Measurements from ENCODE around the gene LY6G6F.

DNA sequence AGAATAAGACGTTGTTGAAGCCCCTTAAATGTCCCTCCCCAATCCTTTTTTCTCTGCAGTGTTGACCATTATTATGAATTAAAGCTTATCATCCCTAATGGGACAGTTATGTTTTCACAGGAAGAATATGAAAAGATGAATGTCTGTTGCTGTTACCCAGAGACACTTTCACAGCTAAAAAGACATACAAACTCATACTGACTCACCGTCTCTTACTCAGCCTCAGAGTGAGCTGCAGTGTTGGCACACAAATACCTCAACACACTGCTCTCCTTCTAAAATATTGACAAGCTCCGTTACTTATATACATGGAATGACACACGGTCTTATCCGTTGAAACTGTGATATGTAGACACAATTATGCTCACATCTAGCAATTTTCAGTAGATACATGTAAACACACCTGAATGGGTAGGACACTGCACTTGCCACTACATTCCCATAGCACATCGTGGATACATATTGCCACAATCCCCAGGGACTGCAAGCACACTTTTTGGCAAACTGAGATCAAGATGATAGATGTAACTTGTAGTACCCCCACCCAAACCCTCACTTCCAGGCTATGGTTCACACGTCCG, 46.2 kb downstream of the LY6G6F start:
- TF ChIP-seq POLR2A (IDR thresholded peaks at IDR 0.05; ENCODE audit: low read depth) (no peak), EP300 (IDR thresholded peaks at IDR 0.05) (no peak), POLR2AphosphoS5 (IDR thresholded peaks at IDR 0.05) (no peak)
- TF ChIP-seq, protein P1, sequence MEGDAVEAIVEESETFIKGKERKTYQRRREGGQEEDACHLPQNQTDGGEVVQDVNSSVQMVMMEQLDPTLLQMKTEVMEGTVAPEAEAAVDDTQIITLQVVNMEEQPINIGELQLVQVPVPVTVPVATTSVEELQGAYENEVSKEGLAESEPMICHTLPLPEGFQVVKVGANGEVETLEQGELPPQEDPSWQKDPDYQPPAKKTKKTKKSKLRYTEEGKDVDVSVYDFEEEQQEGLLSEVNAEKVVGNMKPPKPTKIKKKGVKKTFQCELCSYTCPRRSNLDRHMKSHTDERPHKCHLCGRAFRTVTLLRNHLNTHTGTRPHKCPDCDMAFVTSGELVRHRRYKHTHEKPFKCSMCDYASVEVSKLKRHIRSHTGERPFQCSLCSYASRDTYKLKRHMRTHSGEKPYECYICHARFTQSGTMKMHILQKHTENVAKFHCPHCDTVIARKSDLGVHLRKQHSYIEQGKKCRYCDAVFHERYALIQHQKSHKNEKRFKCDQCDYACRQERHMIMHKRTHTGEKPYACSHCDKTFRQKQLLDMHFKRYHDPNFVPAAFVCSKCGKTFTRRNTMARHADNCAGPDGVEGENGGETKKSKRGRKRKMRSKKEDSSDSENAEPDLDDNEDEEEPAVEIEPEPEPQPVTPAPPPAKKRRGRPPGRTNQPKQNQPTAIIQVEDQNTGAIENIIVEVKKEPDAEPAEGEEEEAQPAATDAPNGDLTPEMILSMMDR (IDR thresholded peaks at IDR 0.05) = no peak

Measured in esophagus muscularis mucosa (tissue), 4 donors.